OCI-LY7 (cell line): ENCODE data around the gene SPRR2B. TPM values are rescaled to one million over a fixed set of nuclear protein-coding genes. Genes with fewer than 3 reads are reported as not detected.

ENCODE experiments used
- BruUV-seq: library from RNA; stranded (reverse); fragments of 400-500 nt; replicated peaks from 2 replicates; lab custom pipeline; 2021; lab: Mats Ljungman, UMichigan
- CTCF ChIA-PET: fragments of 300-600 bp; sonication (Branson Sonifier 250); formaldehyde crosslinking; loops from one replicate; lab custom pipeline; 2022; ENCODE audit warnings: antibody characterized with exemption; ENCODE audit not compliant: unreplicated experiment; lab: Charles Lee
- POLR2A ChIA-PET: fragments of 300-600 bp; sonication (Branson Sonifier 250); formaldehyde crosslinking; loops from one replicate; lab custom pipeline; 2022; ENCODE audit warnings: antibody characterized with exemption; lab: Charles Lee
- DNase-seq: peaks from one replicate; pipeline ENCODE4 v3.0.0-alpha.2; 2015; ENCODE audit warnings: low spot score
- H2AFZ ChIP-seq: fragments of 200-600 bp; sonication (generic), shearing (Covaris generic); 2 replicates; pipeline ENCODE4 v1.6.1; 2014; ENCODE audit warnings: mild to moderate bottlenecking, antibody characterized with exemption, low read length, moderate library complexity
- H3K27ac ChIP-seq: fragments of 200-600 bp; sonication (generic); 2 replicates; pipeline ENCODE4 v1.5.1; 2014; ENCODE audit warnings: mixed run types, low read depth, mild to moderate bottlenecking, moderate library complexity, low read length, inconsistent platforms; ENCODE audit not compliant: poor library complexity, severe bottlenecking
- H3K36me3 ChIP-seq: fragments of 200-600 bp; sonication (generic); 2 replicates; pipeline ENCODE4 v1.6.1; 2014; ENCODE audit warnings: mild to moderate bottlenecking, antibody characterized with exemption, low read length, moderate library complexity, mixed read lengths; ENCODE audit not compliant: insufficient read depth
- H3K4me1 ChIP-seq: fragments of 200-600 bp; sonication (generic); 2 replicates; pipeline ENCODE4 v1.5.1; 2014; ENCODE audit warnings: mild to moderate bottlenecking, low read length; ENCODE audit not compliant: insufficient read depth, poor library complexity, severe bottlenecking
- H3K4me2 ChIP-seq: fragments of 200-600 bp; sonication (generic); 2 replicates; pipeline ENCODE4 v1.6.1; 2014; ENCODE audit warnings: mild to moderate bottlenecking, low read length
- H3K4me3 ChIP-seq: fragments of 200-600 bp; sonication (generic); 2 replicates; pipeline ENCODE4 v1.5.1; 2014; ENCODE audit warnings: mild to moderate bottlenecking, low read depth, low read length; ENCODE audit not compliant: poor library complexity, severe bottlenecking
- H3K79me2 ChIP-seq: fragments of 200-600 bp; sonication (generic); 2 replicates; pipeline ENCODE4 v1.6.1; 2016; ENCODE audit warnings: low read depth, mild to moderate bottlenecking, low read length, moderate library complexity, mixed read lengths; ENCODE audit not compliant: insufficient read depth
- H3K9me2 ChIP-seq: fragments of 200-600 bp; sonication (generic); 2 replicates; pipeline ENCODE4 v1.6.1; 2016; ENCODE audit warnings: mild to moderate bottlenecking, low read length, mixed read lengths; ENCODE audit not compliant: insufficient read depth
- H3K9me3 ChIP-seq: fragments of 200-600 bp; sonication (generic); 2 replicates; pipeline ENCODE4 v1.6.1; 2014; ENCODE audit warnings: mild to moderate bottlenecking, mixed run types, low read length, mixed read lengths
- H4K20me1 ChIP-seq: fragments of 200-600 bp; sonication (generic); 2 replicates; pipeline ENCODE4 v1.6.1; 2014; ENCODE audit warnings: mild to moderate bottlenecking, antibody characterized with exemption, low read length, moderate library complexity, mixed read lengths; ENCODE audit not compliant: insufficient read depth
- CTCF ChIP-seq: fragments of 200-600 bp; sonication (generic); conservative IDR thresholded peaks from 2 replicates; pipeline ENCODE4 v1.5.1; 2014; ENCODE audit warnings: mild to moderate bottlenecking, antibody characterized with exemption, low read length, moderate library complexity, mixed read lengths
- EZH2phosphoT487 ChIP-seq: fragments of 200-600 bp; sonication (generic); IDR thresholded peaks from 2 replicates; pipeline ENCODE4 v1.6.1; 2018; ENCODE audit warnings: low read depth, borderline replicate concordance, mild to moderate bottlenecking, mixed run types, antibody characterized with exemption, low read length, moderate library complexity, mixed read lengths
- intact Hi-C: fragments of 100-400 bp; cut with micrococcal nuclease; formaldehyde crosslinking; loops from one replicate; pipeline ENCODE4 v1.10.0; 2022; ENCODE audit not compliant: unreplicated experiment
- total RNA-seq, 2 experiments: library from RNA; depleted of rRNA in 1 of 2; stranded (reverse); fragments of >200 nt in 1 of 2; shearing (Covaris generic) in 1 of 2; gene quantifications; 2 replicates each; pipeline ENCODE4 v1.2.3, GENCODE V29; 2014 to 2022

Gene SPRR2B
- total RNA-seq, 2 experiments from 2014 or later = not detected

GRCh38 chr1:153040950-153041631 is 30.3 kb downstream of the SPRR2B start, which contains the start of gene SPRR2D:
SPRR2D (minus strand) TSS chr1:153041120; CDS start chr1:153040346, 774 bp downstream.
- Histone ChIP-seq H3K27ac (no peak within 1 kb of the TSS), H3K4me3 (no peak within 1 kb of the TSS), H3K4me1 (no peaks in the 10 kb centered on the region), H3K4me2 (no peak within 1 kb of the TSS), H3K9me2 (no peaks in the 10 kb centered on the region), H2AFZ (no peak within 1 kb of the TSS), H3K9me3 (no peaks in the 10 kb centered on the region), H3K36me3 (no peaks in the 10 kb centered on the region), H3K79me2 (no peaks in the 10 kb centered on the region), H4K20me1 (no peaks in the 10 kb centered on the region)
- TF ChIP-seq CTCF (no peak), EZH2phosphoT487 (no peak)
- POLR2A ChIA-PET = no interaction called here
- BruUV-seq = no TSS peak
- CTCF ChIA-PET = no interaction called here
- intact Hi-C loops = no loop called here
- no peak for DNase-seq

GRCh38 chr1:153035211-153035610 is 36.2 kb downstream of the SPRR2B start:
- no peak overlapping the region for H3K4me3 ChIP-seq
- DNase-seq = no peak
- H3K4me1 ChIP-seq = no peaks in the 10 kb centered on the region
- CTCF ChIA-PET = no interaction called here
- no peaks in the 10 kb centered on the region for H3K9me2 ChIP-seq
- POLR2A ChIA-PET = no interaction called here
- H4K20me1 ChIP-seq = no peaks in the 10 kb centered on the region
- intact Hi-C loops = no loop called here
- H3K9me3 ChIP-seq = no peaks in the 10 kb centered on the region
- H3K4me2 ChIP-seq = no peak overlapping the region
- no TSS peak for BruUV-seq
- no peak overlapping the region for H2AFZ ChIP-seq
- no peak for TF ChIP-seq EZH2phosphoT487
- no peak for TF ChIP-seq CTCF
- no peaks in the 10 kb centered on the region for H3K79me2 ChIP-seq
- H3K27ac ChIP-seq = no peak overlapping the region
- no peaks in the 10 kb centered on the region for H3K36me3 ChIP-seq

GRCh38 chr1:153032677-153033308 is 38.6 kb downstream of the SPRR2B start:
- H2AFZ ChIP-seq = no peak overlapping the region
- H3K4me2 ChIP-seq = no peak overlapping the region
- CTCF ChIA-PET = no interaction called here
- H3K4me1 ChIP-seq = no peaks in the 10 kb centered on the region
- no peak overlapping the region for H3K4me3 ChIP-seq
- intact Hi-C loops = no loop called here
- peak; percentile 5 for DNase-seq
- no peaks in the 10 kb centered on the region for H3K9me2 ChIP-seq
- POLR2A ChIA-PET = no interaction called here
- no peak overlapping the region for H3K27ac ChIP-seq
- H4K20me1 ChIP-seq = no peaks in the 10 kb centered on the region
- H3K36me3 ChIP-seq = no peaks in the 10 kb centered on the region
- H3K79me2 ChIP-seq = no peaks in the 10 kb centered on the region
- peak; percentile 68 for TF ChIP-seq CTCF
- no peak for TF ChIP-seq EZH2phosphoT487
- no TSS peak for BruUV-seq
- no peaks in the 10 kb centered on the region for H3K9me3 ChIP-seq
